Gastrocnemius medialis (tissue), 4 donors: ENCODE measurements around the gene AP2S1.

Experiments
- CTCF ChIP-seq, 5 experiments: fragments of 450-650 bp in 3 of 5; fragments of 200-600 bp in 2 of 5; sonication (generic) in 2 of 5; IDR thresholded peaks in 4 of 5; conservative IDR thresholded peaks in 1 of 5; 1 replicate in 4 of 5; 2 replicates in 1 of 5; pipeline ENCODE4 v1.5.1; 2016 to 2019; ENCODE audit warnings: antibody characterized with exemption in 5 of 5, mild to moderate bottlenecking in 3 of 5, moderate library complexity in 3 of 5
- POLR2A ChIP-seq, 2 donors: fragments of 450-650 bp; IDR thresholded peaks; one replicate each; pipeline ENCODE4 v1.6.1; 2017; ENCODE audit warnings: antibody characterized with exemption in 2 of 2, mild to moderate bottlenecking in 2 of 2, moderate library complexity in 2 of 2

- TF ChIP-seq CTCF (IDR thresholded peaks at IDR 0.05 in 4 of 5, conservative IDR thresholded peaks at IDR 0.05 in 1 of 5) (no peak), POLR2A (IDR thresholded peaks at IDR 0.05) (no peak)
Observed at GRCh38 chr19:46824890-46825730, 25.5 kb downstream of the AP2S1 start.
